Activated T-cell treated with anti-CD3 and anti-CD28 coated beads for 24 hours (primary cell): ENCODE data around the gene MEF2D.
A peak's percentile ranks its signal among the peaks of the same experiment; 100 is the strongest.

ENCODE experiments used
- DNase-seq: peaks from one replicate; pipeline ENCODE4 v3.0.0-alpha.2; 2020; ENCODE audit warnings: low read depth

Gene MEF2D

GRCh38 chr1:156487862-156488261, 12.7 kb downstream of the MEF2D start:
- no peak for DNase-seq

DNA sequence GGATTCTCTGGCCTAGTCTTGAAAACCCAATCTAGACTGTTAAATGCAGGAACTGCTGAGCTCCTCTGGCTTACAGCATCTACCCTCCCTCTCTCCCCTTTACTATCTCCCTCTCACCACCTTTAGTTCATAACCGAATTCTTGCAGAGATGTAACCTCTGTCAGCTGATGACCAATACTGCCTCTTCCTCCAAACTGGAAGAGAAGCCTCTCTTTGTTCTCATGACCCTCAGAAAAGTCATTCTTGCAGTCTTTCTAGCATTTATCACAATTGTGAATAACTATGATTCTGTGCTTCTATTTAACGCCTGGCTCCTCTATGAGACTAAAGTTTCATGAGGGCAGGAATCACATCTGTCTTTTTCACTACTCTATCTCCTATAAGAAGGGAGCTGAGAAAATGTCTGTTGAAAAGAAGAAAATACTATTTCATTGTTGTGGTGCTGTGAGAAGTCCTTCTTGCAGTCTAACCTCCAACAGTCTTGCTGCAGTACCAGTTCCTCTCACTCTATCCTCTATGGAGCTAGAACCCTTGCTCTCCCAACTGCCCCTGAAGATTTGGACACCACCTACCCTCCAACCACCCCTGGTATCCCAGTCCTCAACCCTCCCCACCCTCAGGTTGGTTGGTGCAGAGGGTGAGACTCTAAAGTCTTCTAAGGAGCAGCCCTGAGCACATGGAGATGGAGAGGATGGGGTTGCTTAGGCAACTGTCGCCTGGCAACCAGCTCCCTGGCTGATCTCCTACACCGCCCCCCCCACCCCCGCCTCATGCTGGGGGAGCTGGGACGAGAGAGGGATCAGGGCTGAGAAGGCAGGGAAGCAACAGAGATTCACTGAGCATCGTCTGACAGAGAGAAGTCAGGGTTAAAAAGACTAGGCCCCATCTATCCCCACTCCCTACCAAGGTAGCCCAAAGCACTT, 13.9 kb downstream of the MEF2D start:
- no peak for DNase-seq

DNA sequence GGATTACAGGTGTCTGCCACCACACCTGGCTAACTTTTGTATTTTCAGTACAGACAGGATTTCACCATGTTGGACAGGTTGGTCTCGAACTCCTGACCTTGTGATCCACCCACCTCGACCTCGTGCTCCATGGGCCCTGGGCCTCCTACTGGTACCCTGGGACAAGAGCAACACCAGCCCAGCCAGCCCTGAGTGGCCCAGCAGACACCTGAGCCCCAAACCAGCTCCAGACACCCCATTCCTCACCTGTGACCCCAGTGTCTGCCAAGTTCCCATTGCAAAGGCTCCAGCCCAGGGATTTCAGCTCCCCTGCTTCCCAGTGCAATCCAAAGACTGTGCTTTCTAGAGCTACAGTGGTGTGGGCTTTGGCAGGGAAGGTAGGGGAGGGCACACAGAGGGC, 14.6 kb downstream of the MEF2D start:
- no peak for DNase-seq

GRCh38 chr1:156484480-156485058, 16.0 kb downstream of the MEF2D start:
- no peak for DNase-seq

GRCh38 chr1:156483397-156483796, 17.2 kb downstream of the MEF2D start:
- no peak for DNase-seq

DNA sequence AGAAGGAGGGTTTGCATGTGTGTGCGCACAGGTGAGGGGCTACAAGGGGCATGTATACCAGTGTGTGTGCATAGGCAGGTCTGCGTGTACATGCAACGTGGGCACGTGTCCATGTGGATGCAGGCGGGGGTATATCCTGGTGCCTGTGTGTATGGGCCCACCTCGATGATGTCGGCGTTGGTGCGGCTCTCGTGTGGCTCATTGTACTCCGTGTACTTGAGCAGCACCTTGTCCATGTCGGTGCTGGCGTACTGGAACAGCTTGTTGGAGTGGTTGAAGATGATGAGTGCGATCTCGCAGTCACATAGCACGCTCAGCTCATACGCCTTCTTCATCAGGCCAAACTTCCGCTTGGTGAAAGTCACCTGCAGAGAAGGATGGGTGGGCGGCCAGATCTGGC, 18.3 kb downstream of the MEF2D start:
- no peak for DNase-seq

- DNase-seq, result no peak
Observed at GRCh38 chr1:156481527-156481926, 19.0 kb downstream of the MEF2D start.

- peak; percentile 68 for DNase-seq
Observed at GRCh38 chr1:156480411-156481192, 20.0 kb downstream of the MEF2D start.

GRCh38 chr1:156480016-156480370, 20.6 kb downstream of the MEF2D start:
- no peak for DNase-seq

DNA sequence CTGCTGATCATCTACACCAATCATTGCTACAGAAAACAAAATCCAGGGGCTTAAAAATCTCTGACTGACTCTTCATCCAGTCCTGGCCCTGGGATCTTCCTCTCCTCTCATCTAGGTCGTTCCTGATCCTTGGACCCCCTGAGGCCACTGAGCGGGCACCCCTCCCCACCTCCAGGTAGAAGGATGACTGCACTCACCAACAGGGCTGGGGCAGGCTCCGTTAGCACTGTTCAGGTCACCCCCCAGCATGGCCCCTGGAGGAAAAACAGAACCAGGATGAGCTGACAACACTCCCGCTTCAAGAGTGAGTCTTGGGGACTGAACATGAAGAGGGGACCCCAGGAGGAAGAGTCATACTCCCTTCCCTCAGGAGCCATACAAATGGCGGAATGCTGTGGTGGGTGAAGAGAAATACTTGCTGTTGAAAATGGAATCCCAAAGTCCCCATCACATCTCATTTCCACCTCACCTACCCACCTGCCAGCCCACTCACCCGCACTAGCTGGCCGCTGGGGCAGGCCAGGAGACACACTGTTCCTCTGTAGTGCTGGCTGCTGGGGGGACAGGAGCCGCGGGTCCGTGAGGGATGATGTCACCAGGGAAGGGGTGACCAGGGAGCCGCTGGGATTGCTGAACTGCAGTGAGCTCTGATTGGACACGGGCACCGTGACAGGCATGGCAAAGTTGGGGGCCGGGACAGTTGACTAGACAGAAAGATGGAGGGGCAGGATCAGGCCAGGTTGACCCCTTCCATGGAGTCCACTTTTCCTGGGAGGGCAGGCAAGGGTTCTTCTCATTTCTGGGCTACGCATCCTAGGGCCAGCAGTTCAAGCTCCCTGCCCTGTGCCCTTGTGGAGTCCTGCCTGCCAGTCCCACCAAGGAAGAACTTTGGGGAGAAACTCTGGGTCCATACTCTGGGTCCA, 21.2 kb downstream of the MEF2D start:
- DNase-seq, result no peak

DNA sequence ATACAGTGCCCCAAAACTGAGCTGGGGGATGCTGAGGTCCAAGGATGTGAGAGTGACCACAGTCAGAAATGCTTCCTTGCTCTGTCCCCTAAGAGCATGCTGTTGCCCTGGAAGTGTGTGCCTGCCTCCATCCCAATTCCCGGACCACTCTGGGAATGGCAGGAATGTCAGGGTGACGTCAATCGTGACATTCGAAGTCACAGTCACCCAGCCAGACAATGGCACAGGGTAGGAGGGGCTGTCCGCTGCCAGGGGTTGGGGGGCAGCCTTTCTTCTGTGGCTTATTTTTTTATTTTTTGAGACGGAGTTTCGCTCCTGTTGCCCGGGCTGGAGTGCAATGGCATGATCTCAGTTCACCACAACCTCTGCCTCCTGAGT, 22.3 kb downstream of the MEF2D start:
- no peak for DNase-seq

DNA sequence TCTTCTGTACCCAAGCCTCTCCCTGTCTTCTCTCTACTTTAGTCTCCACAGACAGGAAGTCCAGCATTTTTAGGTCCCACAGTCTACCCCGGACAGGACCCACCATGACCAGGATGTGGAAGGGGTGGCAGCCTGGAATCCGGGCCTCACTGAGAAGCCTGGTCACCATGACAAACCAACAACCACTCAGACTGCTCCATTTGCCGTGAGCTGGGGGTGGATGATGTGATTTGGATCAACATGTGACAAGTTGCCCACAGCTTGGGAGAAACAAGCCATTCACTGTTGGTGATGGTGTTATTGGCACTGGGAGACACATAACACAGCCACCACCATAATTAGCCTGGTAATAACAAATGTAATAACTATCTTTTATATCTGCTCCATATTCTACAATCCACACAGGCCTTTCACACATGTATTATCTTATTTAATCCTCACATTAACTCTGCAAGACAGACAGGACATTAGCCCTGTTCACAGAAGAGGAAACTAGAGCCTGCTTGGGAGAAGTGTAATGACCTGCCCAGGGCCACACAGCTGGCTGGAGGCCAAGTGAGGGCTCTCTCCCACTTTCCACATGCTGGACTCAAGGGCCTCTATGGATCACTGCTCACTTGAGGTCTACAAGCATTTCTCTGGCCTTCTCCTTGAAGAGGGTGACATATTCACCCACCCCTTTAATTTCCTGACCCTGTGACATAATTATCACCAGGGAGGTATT, 22.9 kb downstream of the MEF2D start:
- DNase-seq, result no peak

DNA sequence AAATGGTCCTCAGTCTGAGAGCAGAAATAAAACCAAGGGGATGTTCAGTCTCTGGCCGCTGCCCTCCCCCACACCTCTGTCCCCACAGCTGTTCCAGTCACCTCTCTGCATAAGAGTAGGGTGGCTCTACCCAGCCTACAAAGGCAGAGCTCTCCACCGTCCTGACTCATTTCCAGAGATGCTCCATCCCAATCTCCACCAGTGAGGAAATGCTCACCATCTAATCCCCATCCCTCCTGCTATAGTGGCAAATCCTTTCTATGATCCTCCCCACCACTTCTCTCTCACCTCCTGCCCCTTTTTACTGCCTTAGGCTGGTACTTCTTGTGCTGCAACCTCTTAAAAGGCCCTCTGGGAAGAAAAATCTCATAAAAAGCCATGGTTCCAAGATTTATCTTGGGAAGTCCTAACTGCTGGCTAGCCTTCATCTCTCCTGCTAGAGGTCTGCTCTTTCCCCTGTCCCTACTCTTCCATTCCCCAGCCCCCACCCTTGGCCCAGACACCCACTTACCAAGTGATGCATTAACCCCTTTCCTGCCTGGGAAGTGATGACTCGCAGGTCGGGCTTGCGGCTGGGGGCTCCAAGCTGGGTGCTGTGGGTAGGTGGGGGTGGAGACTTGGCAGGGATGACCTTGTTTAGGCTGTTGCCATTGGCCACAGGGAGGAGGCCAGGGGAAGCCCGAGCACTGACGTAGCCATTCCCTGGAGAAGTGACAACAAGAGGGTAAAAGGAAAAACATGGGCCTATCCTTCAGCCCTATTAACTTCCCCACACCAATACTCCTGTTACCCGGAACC, 23.9 kb downstream of the MEF2D start:
- no peak for DNase-seq

DNA sequence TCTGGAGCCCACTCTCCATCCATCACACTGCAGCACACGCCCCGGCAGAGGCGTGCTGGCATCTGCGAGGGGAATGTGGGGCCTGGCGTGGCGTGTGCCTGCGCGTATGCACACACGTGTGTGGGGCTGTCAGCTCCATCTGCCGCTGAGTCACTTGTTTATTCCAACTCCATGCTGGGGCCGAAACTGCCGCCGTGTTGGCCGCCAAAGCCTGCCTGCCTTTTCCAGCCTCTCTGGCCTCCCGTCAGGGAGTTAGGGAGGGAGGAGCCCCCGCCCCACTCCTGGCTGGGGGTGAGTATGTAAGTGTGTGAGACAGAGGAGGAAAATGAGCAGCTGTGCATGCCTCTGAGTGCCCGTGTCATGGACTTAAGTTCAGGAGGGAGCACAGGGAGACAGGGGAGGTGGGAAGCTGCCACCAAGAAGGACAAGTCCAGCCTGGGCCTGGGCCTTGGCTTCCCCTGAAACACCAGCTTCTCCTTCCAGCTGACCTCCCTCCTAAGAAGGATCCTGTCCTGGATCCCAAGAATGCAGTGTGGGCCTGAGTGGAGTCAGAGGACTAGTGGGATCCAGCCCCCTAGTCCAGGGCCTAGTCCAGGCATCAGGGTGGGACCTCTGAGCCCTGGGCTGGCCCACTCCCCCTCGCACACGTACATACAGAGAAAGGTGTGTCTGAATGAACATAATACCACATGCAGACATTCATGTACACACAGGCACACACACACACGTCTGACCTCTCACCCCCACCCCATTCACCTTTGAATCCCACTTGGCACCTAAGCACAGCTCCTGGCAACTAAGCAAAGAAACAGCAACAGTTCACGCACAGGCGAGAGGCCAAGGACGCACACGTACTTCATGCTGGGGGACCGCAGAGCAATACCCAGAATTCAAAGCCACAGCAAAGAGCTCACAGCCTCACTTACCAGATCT, 24.7 kb downstream of the MEF2D start:
- no peak for DNase-seq

GRCh38 chr1:156474966-156475365, 25.6 kb downstream of the MEF2D start:
- no peak for DNase-seq

DNA sequence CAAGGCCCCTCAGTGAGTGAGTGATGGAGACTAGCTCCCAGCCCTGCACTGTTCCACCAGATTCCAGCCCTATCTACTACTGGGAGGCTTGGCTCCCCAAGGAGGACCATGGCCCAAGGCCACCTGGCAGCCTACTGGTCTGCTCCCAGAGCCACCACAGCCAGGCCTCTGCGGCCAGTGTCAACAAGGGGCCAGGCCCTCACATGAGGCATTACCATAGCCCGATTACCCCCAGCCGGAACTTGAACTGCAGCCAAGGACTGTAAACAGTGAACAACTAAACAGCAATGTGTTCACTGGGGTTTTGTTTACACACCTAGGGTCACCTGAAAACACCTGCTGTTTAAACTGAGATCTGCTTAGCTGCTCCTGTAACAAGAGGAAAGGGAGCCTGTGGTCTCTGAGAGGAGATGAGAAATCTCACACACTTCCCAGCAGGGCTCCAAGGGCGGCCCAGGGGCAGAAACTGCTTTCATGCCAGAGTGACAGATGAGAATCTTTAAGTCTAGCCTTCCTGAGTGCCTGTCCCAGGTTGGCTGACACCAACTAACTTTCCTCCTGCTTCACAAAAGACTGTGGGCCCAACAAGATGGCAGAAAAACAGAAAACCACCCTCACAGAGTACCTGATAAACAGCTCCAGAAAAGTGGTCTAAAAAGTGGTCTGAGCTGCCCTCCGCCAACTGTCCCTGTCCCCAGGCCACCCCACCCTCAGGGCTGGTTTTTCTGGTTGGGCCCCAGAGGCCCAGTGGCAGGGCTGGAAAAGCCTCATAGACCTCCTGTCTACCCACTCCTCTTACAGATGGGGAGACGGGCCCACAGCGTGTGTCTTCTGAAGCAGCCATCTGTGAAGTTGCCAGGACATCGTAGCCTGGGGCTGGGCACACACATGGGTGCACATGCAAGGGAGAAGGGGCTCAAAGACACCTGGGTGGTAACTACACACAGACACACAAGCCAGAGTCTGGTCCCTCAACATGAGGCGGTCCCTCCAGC, 28.8 kb downstream of the MEF2D start:
- no peak for DNase-seq

GRCh38 chr1:156470473-156470872, 30.1 kb downstream of the MEF2D start:
- no peak for DNase-seq
